ENCODE measurements around the gene GATAD2A.
"Not testable (repeated sequence)": the region's sequence is repeated elsewhere in the genome, so short reads cannot be mapped to it uniquely, and the experiment has no call there.

DNA sequence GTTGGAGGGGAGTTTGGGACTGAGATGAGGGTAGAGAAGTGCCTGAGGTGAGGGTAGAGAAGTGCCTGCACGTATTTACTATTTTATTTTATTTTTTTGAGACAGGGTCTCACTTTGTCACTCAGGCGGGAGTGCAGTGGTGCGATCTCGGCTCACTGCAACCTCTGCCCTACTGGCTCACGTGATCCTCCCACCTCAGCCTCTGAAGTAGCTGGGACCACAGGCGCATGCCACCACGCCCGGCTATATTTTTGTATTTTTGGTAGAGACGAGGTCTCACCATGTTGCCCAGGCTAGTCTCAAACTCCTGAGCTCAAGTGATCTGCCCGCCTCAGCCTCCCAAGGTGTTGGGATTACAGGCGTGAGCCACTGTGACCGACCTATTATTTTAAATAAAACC, 15.8 kb upstream of the GATAD2A start:
- TF ChIP-seq CTCF, POLR2AphosphoS5 (IDR thresholded peaks at IDR 0.05): not testable (repeated sequence)

All from sigmoid colon (tissue), 4 donors.